ENCODE measurements around the gene RAI1.
"Not testable (repeated sequence)": the region's sequence is repeated elsewhere in the genome, so short reads cannot be mapped to it uniquely, and the experiment has no call there.

RAI1 gene

DNA sequence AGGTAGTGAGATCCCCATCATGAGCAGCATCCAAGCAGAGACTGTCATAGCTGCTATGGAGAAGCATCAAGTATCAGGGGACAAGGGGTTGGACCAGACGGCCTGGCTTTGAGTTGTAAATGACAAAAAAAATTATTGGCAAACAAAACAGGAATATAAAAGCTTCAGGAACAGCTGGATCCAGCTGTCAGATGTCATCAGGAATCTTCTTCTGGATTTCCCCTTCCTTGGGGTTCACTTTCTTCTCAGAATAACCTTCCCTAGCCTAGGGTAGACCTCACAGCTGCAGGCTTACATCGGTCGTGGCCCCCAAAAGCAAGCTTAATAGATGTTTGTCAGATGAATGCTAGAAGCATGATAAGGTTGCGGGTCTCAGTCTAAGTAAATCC lies 17.2 kb upstream of the RAI1 start:
- no peak for FAIRE-seq

DNA sequence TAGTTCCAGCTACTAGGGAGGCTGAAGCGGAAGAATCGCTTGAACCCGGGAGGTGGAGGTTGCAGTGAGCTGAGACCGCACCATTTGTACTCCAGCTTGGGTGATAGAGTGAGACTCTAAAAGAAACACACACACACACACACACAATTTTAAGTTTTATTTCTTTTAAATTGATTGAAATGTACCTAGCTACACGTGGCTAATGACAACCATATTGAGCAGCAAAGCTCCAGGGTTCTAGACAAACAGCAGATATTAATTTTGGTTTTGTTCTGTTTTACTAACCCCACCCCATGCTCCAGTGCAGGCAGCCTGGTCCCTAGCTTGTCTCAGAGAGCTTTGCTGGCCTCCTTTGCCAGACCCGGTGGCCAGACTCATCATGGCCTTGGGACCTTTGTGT lies 16.0 kb upstream of the RAI1 start:
- no peak for FAIRE-seq
- DNase-seq (ENCODE audit: low spot score): no peak

More for the DNA sequence above, 17.2 kb upstream of the RAI1 start:
- DNase-seq (ENCODE audit: low spot score): no peak

DNA sequence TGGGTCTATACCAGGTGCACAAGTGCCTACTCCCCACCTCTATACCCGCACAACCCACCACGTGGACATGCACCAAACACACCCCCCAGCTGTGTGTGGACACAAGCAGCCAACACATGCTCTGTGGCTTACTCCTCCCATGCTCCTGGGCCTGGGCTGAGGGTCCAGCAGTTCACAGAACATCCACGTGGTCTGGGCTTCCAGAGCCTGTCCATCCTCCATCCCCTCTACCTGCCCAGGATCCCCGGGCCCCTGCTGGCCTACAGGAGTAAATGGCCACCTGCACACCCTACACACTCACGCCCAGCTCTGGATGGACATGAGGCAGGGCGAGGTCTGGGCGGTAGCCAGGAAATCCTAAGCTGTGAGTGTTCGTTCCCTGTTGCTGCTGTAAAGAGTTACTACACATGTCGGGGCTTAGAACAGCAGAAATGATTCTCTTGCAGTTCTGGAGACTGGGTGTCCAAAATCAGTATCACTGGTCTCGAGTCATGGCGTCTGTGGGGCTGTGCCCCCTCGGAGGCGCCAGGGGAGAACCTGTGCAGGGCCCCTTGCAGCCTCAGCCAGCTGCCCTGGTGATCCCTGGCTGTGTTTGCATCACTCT lies 15.0 kb upstream of the RAI1 start:
- FAIRE-seq (peak; percentile 63), DNase-seq (ENCODE audit: low spot score) (peak; percentile 56)

DNA sequence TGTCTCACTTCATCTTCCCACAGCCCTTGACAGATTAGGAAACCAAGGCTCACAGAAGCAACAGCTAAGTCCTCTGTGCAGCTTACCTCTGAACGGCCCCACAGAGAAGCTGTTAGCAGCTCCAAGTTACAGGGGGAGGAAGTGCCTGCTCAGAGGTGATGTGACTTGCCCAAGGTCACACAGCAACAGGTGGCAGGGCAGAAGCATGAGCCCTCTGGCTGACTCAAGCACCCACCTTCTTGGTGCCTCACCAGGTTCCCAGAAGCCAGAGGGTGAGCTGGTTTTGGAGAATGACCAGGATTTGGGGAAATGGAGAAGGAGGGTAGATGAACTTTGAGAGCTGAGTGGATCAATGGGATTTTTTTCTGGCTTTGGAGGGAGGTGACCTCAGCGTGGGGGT lies 14.0 kb upstream of the RAI1 start:
- no peak for DNase-seq (ENCODE audit: low spot score)
- no peak for FAIRE-seq

DNA sequence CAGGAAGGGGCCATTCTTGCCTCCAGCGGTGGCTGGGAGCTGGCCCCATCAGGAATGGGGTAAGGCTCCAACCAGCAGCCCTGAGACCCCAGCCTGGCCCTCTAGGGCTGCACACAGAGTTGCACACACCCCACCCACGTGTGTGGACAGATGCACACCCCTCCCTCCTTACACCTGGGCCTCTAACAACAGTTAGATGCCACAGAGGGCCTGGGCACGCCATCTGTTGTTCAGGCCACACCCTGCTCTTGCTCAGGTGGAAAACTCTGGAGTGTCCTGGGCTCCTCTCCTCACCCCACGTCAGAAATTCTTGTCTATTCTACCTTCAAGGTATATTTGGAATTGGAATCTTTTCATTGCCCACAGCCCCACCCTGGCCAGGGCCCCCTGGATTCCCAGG lies 13.3 kb upstream of the RAI1 start:
- FAIRE-seq (no peak), DNase-seq (ENCODE audit: low spot score) (no peak)

DNA sequence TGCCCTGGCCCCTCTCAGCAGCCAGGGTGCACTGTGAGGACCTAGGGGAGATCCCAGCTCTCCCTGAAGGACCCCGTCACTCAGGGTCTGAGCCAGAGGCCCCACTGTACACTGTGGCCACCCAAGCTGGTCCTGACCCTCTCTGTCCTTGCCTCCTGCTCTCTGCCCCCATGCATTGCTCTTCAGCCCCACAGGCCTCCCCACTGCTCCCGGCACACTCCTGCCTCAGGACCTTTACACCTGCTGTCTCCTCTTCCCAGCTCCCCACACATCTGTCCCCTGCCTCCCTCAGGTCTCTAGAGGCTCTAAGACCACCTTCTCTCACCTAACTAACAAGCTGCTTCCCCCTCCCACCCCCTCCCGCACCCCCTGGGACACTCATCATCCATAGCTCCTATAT lies 12.9 kb upstream of the RAI1 start:
- no peak for FAIRE-seq
- no peak for DNase-seq (ENCODE audit: low spot score)

DNA sequence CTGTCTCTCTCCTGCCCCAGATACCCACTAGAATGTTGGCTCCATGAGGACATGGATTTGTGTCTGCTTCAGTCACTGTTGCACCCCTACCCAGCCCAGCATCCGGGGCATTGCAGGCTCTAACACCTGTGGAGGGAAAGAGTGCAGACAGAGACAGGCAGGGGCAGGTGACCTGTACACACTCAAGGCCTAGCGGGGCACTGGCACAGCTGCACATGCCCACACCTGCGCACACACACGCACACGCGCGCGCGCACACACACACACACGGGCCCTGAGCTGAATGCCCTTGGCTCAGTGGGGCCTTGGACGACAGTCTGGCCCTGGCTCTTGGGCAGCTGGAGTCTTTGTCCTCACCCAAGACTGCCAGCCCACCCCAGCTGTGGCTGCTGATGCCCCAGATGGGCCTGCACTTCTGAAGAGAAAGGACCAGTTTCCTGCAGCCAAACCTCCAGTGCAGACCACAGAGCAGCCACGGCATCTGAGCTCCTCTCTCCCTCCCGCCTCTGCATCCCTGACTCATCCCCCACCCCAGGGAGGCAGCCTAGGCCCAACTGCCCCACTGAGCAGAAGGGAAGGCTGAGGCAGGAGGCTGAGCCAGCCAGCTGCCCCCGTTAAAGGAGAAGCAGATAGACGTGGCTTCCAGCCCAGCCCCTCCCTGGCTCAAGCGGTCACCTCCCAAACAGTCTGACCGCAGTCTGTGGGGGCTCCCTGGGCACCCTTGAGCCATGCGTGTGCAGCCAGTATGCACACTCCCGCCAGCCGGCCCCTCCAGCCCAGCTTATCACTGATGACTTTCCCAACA lies 12.3 kb upstream of the RAI1 start:
- peak; percentile 53 for FAIRE-seq
- peak; percentile 53 for DNase-seq (ENCODE audit: low spot score)

DNA sequence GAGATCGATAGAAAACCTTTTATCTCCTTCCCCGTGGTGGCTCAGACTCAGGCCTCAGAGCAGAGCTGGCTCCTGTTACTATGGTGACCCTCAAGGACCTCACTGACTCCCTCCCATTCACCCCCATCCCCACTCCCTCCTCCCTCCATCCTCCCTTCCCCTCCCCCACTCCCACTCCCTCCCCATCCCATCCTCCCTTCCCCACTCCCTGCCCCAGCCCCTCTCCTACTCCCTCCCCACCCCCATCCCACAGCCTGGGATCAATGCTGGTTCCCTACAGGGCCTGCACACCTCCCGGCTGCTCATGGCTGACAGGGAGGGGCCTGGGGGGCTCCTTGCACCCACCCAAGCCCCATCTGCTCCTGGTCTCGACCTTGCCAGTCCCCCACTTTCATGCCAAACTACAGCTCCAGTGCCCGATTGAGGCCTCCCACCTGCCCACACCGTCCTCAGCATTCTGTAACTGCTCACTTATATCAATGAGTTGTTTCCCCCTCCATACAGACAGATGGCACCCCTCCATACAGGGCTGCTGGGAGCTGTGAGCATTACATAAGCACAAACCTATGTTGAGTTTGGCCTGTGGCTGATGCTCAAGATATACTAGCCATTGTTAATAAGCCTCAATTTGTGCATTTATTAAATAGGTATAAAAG lies 11.6 kb upstream of the RAI1 start:
- FAIRE-seq (no peak), DNase-seq (ENCODE audit: low spot score) (no peak)

DNA sequence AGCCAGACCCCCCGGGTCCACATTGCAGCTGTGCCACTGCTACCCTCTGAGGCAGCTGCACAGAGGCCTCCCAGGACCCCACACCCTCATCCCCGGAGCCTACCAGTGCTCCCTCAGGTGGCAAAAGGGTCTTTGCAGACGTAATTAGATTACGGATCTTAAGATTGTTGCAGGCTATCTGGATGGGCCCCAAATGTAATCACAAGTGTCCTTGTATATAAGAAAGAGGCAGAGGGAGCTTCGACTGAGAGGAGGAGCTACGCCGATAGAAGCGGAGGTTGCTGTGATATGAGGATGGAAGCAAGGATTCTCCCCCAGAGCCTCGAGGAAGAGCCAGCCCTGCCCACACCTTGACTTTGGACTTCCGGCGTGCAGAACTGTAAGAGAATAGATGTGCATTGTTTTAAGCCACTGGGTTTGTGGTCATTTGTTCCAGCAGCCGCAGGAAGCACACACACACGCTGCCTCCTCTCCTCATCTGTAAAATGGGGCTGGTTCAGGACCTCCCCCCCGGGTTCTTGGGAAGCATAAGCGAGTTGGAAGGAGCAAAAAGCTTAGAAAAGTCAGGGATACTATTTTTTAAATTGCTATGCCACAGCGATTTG lies 10.5 kb upstream of the RAI1 start:
- FAIRE-seq: no peak

DNA sequence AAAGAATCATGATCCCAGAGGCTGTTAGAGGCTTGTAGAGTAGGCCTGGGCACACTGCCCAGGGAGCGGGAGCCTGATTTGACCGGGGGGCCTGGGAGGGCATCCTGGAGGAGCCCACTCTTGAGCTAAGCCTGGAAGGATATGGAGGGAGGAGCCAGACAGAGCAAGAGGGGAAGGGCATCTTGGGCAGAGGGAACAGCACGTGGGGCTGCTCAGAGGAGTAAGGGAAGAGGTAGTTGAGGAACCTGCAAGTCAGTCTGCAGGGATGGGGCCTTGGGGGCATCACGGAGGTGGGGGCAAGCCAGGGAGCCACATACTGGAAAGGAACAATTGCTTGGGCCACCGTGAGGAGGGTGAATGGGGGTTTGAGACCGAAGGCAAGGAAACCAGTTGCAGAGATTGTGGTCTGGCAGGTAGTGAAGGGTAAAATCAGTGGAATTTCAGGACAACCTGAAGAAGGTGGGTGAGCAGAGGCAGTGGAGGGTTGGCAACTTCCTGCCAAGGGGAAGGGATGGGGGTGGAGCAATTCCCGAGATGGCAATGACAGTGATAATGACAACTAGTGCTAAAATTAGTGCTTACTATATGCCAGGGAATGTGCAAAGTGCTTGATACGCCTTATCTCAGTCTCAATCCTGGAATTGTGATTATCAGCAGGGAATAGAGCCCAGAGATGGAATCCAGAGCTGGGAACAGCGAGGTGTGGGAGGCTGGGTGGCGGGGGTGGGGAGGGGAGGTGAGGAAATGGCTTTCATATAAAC lies 9.7 kb upstream of the RAI1 start:
- DNase-seq (ENCODE audit: low spot score) (no peak), FAIRE-seq (peak; percentile 13)

More for the DNA sequence above, 10.5 kb upstream of the RAI1 start:
- DNase-seq (ENCODE audit: low spot score): no peak

DNA sequence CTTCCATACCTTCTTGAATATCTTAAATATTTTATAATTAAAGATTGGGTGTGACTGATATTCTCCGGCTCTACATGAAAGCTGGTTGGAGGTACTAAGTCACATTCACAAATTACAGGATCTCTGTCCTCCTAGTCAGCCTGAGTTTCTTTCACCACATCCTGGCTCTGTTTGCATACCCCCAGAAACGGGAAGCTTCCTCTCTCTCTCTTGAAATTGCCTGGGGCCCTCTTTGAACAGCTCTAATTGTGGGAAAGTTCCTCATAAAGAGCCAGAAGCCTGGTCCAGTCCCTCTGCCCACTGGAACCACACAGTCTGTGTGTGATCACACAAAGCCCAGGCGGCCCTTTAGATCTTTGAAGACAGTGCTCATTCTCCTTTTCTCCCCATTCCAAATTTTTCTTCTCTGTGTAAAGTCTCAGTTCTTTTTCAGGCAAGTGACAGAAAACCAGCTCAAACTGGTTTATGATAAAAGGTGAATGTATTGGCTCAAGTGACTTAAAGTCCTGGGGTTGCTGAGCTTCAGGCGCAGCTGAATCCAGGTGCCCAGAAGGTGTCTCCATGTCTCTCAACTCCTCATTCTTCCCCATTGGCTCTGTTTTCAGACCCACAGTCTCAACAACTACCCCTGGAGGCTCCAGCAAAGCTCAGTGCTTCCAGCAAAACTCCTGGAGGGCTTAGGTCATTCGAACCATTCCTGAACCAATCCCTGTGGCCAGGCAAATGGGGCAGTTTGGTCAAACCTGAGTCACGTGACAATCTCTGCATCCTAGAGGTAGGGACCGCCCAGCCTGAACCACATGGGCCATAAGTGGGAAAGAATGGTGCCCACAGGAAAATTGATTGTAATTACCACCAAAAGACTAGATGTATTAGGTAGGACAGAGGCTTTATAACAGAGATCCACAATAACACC lies 8.5 kb upstream of the RAI1 start:
- FAIRE-seq (no peak), DNase-seq (ENCODE audit: low spot score) (no peak)

DNA sequence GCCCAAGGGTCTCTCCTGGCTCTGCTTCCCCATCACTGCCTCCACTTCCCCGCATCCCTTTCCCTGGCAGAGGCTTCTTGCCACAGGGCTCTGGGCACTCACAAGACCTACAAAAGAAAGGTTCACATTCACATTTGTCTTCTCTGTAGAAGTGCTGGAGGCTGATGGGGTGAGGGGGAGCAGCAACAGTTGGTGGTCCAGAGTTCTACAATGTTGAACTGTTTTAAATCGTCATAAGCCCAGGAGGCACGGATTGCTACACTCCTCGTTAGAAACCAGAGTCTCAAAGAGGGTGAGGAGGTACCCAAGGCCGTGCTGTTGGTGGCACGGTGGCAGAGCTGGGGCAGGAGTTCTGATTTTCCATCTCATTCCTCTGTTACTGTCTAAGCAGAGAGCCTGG lies 5.8 kb upstream of the RAI1 start:
- FAIRE-seq: no peak
- DNase-seq (ENCODE audit: low spot score): no peak

DNA sequence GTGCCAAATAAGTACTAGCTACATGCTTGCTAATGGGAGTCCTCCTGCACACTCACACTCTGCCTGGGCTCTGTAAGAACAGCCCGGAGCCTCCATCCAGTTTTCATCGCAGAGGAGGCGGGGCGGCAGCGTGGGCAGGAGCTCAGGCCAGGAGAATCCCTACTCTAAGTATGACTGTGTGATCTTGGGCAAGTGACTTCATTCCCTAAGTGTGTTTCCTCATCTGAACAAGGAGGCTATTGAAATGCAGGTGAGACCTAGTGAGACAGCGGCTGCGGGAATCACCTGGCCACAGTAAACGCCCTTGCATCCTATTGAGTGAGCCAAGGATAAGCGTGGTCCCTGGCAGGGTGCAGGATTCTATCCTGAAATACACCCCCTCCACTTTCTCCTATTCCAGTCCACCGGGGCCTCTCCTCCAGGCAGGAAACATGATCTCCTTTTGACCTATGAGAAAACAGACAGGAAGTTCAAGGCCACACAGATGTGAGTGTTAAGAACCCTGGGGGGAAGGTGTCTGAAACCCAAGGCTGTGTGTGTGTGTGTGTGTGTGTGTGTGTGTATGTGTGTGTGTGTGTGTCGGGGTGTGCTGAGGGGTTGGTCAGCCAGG lies 5.2 kb upstream of the RAI1 start:
- DNase-seq (ENCODE audit: low spot score) (peak; percentile 68), FAIRE-seq (no peak)

DNA sequence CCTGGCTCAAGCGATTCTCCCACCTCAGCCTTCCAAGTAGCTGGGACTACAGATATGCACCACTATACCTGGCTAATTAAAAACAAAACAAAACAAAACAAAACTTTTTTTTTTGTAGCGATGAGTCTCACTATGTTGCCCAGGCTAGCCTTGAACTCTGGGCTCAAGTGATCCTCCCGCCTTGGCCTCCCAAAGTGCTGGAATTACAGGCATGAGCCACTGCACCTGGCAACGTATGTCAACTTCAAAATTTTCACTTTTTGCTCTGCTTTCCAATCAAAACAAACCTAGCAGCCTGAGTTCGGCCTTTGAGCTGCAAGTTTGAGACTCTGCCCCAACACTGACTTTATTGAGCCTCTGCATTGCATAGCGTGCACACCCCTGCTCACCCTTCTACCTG lies 4.5 kb upstream of the RAI1 start:
- no peak for FAIRE-seq
- DNase-seq (ENCODE audit: low spot score): no peak

DNA sequence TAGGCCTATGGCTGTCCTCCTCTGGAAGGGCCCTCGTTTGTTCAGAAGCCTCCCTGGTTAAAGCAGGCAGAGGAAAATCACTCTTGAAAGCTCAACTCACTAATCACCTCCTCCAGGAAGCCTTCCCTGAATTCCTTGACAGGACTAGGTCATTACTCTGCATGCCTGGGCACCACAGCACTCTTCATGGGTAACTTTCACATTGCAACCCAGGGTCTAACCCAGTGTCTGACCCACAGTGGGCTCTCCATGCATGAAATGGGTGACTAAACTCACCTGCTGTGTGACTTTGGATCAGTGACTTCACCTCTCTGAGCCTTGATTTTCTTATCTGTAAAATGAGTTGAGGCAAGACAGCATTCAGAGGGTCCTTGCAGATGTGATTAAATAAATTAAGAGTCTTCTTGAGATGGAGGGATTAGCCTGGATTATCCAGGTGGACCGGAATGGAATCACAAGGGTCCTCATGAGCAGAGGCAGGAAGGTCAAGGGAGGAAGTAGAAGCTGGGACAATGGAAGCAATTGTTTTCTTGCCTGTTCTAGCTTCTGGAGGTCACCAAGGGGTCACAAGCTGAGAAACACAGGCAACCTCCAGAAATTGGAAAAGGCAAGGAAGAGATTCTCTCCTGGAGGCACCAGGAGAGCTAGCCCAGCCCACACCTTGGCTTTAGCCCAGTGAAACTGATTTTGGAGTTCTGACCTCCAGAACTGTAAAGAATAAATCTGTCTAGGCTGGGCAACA lies 3.8 kb upstream of the RAI1 start:
- no peak for FAIRE-seq
- DNase-seq (ENCODE audit: low spot score): no peak

DNA sequence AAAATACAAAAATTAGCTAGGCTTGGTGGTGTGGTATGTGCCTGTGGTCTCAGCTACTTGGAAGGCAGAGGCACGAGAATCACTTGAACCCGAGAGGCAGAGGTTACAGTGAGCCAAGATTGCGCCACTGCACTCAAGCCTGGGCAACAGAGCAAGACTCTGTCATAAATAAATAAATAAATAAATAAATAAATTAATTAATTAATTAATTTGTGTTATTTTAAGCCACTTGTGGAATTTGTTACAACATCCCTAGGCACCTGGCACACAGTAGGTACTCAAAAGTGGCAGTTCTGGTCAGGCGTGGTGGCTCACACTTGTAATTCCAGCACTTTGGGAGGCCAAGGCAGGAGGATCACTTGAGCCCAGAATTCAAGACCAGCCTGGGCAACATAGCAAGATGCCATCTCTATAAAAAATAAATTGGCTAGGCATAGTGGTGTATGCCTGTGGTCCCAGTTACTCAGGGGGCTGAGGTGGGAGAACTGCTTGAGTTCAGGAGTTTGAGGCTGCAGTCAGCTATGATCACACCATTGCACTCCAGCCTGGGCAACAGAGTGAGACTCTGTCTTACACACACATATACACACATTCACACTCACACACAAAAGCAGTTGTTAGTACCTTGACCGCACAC lies 3.1 kb upstream of the RAI1 start:
- FAIRE-seq; DNase-seq (ENCODE audit: low spot score): not testable (repeated sequence)

DNA sequence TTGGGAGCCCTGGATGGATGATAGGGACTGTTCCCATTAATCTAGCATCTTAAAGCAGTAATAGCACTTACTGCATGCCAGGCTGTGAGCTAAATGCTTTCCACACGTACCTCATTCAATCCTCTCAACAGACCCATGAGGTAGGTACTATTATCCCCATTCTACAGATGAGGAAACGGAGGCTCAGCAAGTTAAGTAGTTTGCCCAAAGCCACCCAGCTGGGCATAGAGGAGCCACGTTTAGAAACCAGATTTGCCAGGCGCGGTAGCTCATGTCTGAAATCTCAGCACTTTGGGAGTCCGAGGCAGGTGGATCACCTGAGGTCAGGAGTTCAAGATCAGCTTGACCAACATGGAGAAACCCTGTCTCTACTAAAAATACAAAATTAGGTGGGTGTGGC lies 2.0 kb upstream of the RAI1 start:
- DNase-seq (ENCODE audit: low spot score): no peak
- no peak for FAIRE-seq

DNA sequence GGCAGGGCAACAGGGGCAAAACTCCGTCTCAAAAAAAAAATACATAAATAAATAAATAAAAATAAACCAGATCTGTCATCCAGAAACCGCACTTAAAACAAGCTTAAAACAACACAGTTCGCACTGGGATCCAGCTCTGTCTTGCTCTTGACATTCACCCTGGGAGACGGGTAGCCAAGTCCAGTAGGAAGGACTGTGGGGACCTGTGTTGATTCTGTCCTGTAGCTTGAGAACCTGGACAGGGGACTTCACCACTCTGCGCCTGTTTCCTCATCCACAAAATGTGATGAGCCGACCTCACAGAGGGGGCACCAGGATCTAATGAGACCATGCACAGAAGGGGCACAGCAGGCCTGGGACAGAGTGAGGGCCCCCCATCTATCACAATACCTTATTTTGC lies 1.5 kb upstream of the RAI1 start:
- DNase-seq (ENCODE audit: low spot score) (no peak), FAIRE-seq (no peak)

Measured in urothelium cell line (cell line).